HG03442 (cell line): ENCODE results near the gene HFM1.
"Not testable (repeated sequence)": the region's sequence is repeated elsewhere in the genome, so short reads cannot be mapped to it uniquely, and the experiment has no call there.

Source experiments
- ATAC-seq: cut with Tn5 transposase; IDR thresholded peaks from one replicate; pipeline ENCODE4 v1.9.1; 2021; ENCODE audit warnings: mild to moderate bottlenecking, moderate library complexity; ENCODE audit not compliant: unreplicated experiment

Gene HFM1

GRCh38 chr1:91381844-91382243 lies 22.8 kb downstream of the HFM1 start:
- no peak for ATAC-seq

GRCh38 chr1:91374086-91374485 lies 30.6 kb downstream of the HFM1 start:
- ATAC-seq = no peak

- not testable (repeated sequence) for ATAC-seq
Observed at GRCh38 chr1:91372230-91372629, 32.4 kb downstream of the HFM1 start.

GRCh38 chr1:91349524-91349923 lies 55.1 kb downstream of the HFM1 start:
- ATAC-seq = no peak

- ATAC-seq = no peak
Observed at GRCh38 chr1:91346824-91347223, 57.8 kb downstream of the HFM1 start.

- no peak for ATAC-seq
Observed at GRCh38 chr1:91345395-91346005, 59.1 kb downstream of the HFM1 start.

- no peak for ATAC-seq
Observed at GRCh38 chr1:91338501-91338900, 66.1 kb downstream of the HFM1 start.

GRCh38 chr1:91335603-91336002 lies 69.0 kb downstream of the HFM1 start:
- ATAC-seq = no peak

- no peak for ATAC-seq
Observed at GRCh38 chr1:91334856-91335255, 69.8 kb downstream of the HFM1 start.

- ATAC-seq = no peak
Observed at GRCh38 chr1:91325456-91325855, 79.2 kb downstream of the HFM1 start.

GRCh38 chr1:91314643-91315042 lies 90.0 kb downstream of the HFM1 start:
- ATAC-seq = no peak

GRCh38 chr1:91311672-91312071 lies 93.0 kb downstream of the HFM1 start:
- no peak for ATAC-seq

GRCh38 chr1:91308544-91308943 lies 96.1 kb downstream of the HFM1 start:
- no peak for ATAC-seq

- no peak for ATAC-seq
Observed at GRCh38 chr1:91307784-91308409, 96.7 kb downstream of the HFM1 start.

GRCh38 chr1:91303165-91303564 lies 101.5 kb downstream of the HFM1 start:
- no peak for ATAC-seq

GRCh38 chr1:91288843-91289553 lies 115.6 kb downstream of the HFM1 start:
- not testable (repeated sequence) for ATAC-seq

GRCh38 chr1:91286962-91287317 lies 117.7 kb downstream of the HFM1 start:
- ATAC-seq = not testable (repeated sequence)

GRCh38 chr1:91286259-91286961 lies 118.2 kb downstream of the HFM1 start:
- not testable (repeated sequence) for ATAC-seq

GRCh38 chr1:91283421-91283726 lies 121.3 kb downstream of the HFM1 start:
- ATAC-seq = no peak

GRCh38 chr1:91282695-91283420 lies 121.8 kb downstream of the HFM1 start:
- no peak for ATAC-seq

- ATAC-seq = no peak
Observed at GRCh38 chr1:91281782-91282181, 122.9 kb downstream of the HFM1 start.
